Fibroblast of skin of left biceps (primary cell): ENCODE data around the gene RNASE8.

Experiments used
- DNase-seq, 2 experiments: peaks; one replicate each; pipeline ENCODE4 v3.0.0-alpha.2; 2013; ENCODE audit warnings: low read depth in 2 of 2

RNASE8 gene

DNA sequence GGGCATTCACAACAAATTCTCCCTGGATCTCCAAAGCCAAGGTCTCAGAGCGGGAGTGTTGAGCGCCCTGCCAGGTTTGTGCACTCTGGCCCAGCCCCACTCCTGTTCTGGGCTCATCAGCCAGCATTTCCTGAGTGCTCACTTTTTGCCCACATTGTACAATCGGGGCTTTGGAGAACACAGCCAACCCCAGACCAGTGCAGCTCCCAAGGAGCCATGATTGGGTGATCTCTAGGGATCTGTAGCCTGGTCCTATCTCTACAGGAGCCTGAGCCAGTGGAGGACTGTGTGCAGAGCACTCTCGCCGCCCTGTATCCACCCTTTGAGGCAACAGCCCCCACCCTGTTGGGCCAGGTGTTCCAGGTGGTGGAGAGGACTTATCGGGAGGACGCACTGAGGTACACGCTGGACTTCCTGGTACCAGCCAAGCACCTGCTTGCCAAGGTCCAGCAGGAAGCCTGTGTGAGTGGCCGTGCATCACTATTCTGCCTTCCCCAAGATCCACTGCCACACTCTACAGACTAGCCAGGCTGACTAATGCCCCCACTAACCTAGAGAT, 15.2 kb downstream of the RNASE8 start:
- DNase-seq: no peak

DNA sequence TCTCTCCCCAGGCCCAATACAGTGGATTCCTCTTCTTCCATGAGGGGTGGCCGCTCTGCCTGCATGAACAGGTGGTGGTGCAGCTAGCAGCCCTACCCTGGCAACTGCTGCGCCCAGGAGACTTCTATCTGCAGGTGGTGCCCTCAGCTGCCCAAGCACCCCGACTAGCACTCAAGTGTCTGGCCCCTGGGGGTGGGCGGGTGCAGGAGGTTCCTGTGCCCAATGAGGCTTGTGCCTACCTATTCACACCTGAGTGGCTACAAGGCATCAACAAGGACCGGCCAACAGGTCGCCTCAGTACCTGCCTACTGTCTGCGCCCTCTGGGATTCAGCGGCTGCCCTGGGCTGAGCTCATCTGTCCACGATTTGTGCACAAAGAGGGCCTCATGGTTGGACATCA, 16.3 kb downstream of the RNASE8 start:
- DNase-seq: no peak

DNA sequence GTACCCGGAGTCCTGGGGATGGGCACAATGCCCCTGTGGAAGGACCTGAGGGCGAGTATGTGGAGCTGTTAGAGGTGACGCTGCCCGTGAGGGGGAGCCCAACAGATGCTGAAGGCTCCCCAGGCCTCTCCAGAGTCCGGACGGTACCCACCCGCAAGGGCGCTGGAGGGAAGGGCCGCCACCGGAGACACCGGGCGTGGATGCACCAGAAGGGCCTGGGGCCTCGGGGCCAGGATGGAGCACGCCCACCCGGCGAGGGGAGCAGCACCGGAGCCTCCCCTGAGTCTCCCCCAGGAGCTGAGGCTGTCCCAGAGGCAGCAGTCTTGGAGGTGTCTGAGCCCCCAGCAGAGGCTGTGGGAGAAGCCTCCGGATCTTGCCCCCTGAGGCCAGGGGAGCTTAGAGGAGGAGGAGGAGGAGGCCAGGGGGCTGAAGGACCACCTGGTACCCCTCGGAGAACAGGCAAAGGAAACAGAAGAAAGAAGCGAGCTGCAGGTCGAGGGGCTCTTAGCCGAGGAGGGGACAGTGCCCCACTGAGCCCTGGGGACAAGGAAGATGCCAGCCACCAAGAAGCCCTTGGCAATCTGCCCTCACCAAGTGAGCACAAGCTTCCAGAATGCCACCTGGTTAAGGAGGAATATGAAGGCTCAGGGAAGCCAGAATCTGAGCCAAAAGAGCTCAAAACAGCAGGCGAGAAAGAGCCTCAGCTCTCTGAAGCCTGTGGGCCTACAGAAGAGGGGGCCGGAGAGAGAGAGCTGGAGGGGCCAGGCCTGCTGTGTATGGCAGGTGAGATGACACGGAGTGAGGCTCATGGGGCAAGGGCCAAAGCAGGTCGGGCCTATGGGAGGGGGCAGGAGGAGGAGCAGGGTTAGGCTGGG, 17.0 kb downstream of the RNASE8 start:
- no peak for DNase-seq

DNA sequence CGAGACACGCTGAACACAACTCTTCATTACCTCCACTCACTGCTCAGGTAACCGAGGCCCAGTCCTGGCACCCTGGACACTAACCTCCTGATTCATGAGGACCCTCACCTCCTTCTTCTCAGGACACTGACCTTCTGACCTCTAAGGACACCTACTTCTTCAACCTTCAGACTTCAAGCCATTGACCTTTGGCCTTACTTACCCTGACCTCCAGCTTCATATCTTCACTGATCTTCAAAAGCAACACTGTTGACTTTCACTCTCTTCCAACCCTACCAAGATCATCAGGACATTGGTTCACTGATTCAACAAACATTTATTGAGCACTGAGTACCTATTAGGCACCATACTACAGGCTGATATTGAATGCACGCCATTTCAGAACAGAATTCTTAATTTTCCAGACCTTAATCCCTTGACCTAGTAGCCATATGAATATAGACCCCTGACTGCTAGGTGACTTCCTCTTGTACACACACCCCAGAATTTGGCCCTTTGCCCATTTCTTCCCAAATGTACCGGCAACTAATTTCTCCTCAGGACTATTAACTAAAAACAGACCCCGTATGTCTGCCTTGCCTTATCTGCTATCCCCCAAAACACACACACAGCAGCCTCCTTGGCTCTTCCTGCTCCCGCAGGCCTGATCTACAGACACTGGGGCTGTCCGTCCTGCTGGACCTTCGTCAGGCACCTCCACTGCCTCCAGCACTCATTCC, 18.3 kb downstream of the RNASE8 start:
- no peak for DNase-seq

DNA sequence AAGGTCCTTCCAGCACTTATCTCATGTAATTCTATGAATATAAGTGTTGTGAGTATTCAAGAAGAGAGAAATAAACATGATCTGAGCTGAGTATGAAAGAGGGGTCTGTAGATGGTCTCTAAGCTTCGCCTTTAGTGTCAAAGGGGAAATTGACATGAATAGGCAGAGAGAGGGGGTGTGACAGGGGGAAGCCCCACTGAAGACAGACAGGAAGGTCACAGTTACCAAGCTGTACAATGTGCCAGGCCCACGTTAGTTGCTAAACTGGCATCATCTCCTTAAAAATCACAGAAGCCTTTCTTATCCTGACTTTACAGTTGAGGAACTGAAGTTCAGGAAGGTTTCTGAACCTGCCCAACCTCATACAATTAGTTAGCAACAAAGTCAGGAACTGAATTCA, 20.1 kb downstream of the RNASE8 start:
- no peak for DNase-seq

DNA sequence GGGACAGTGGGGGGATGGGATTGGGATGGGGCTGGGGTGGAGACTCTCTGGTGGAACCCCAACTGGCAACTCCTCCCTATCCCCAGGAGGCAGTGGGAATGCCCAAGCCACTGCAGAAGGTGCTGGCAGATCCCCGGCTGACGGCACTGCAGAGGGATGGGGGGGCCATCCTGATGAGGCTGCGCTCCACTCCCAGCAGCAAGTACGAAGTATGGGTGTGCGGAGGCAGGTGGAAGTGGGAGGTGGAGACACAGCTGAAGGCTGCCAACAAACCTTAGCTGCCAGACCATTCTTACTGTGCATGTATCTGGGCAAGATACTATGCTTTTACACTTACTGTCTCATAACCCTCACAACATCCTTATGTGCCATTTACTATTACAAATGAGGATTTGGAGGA, 20.7 kb downstream of the RNASE8 start:
- no peak for DNase-seq

DNA sequence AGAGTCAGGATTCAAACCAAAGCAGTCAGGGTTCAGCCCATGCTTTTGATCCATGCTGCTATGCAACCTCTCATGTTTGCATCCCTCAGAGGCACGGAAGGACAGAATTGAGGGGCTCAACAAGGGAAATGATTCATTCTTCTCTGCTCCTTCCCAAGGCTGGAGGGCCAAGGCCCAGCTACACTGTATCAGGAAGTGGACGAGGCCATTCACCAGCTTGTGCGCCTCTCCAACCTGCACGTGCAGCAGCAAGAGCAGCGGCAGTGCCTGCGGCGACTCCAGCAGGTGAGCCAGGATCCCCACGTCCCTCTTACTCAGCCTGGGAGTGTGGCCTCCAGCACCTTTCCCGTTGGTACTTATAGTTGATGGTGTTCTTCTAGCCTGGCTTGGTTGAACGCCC, 21.1 kb downstream of the RNASE8 start:
- DNase-seq: no peak

DNA sequence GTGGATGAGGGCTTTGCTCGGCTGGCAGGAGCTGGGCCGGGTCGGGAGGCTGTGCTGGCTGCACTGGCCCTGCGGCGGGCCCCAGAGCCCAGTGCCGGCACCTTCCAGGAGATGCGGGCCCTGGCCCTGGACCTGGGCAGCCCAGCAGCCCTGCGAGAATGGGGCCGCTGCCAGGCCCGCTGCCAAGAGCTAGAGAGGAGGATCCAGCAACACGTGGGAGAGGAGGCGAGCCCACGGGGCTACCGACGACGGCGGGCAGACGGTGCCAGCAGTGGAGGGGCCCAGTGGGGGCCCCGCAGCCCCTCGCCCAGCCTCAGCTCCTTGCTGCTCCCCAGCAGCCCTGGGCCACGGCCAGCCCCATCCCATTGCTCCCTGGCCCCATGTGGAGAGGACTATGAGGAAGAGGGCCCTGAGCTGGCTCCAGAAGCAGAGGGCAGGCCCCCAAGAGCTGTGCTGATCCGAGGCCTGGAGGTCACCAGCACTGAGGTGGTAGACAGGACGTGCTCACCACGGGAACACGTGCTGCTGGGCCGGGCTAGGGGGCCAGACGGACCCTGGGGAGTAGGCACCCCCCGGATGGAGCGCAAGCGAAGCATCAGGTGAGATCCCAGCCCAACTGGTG, 24.0 kb downstream of the RNASE8 start:
- no peak for DNase-seq

DNA sequence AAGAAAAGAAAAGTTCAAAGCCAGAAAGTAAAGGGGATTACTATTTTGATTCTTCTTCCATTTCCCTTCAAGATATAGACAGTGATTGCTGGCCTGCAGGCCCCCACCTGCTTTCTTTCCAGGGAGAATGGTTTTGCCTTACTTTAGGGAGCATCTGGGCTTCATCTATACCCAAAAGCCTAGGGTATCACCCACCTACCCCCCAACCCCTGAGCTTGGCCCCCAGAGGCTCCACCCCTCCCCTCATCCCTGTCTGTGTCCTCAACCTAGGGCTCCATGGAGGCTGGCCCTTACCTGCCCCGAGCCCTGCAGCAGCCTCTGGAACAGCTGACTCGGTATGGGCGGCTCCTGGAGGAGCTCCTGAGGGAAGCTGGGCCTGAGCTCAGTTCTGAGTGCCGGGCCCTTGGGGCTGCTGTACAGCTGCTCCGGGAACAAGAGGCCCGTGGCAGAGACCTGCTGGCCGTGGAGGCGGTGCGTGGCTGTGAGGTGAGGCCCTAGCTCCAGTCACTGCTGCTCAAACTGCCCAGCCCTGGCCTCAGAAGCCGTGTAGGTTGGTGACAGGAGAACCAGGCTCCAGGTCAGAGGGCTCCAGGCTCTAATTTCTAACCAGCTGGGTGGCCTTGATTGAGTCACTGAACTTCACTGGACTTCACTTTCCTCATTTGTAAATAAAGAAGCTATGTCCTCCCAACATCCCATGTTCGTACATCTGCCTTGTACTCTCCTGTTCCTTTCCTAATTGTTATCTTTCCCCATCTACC, 26.1 kb downstream of the RNASE8 start:
- no peak for DNase-seq

DNA sequence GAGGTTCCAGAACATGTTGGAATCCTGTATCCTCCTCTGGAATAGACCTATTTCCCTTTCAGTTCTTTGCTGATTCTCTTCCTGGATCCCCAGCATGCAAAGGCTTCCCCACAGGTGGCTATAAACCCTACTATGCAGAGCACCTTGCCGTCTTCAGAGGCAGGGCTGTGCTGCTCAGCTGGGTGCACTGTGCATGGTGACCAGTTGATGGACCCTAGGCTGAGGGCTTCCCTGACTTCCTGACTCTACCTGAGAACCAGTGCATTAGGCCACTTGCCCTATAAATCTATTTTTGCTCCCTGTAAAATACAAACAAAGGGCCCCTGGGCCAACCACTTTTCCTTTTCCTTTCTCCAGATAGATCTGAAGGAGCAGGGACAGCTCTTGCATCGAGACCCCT, 26.8 kb downstream of the RNASE8 start:
- no peak for DNase-seq

DNA sequence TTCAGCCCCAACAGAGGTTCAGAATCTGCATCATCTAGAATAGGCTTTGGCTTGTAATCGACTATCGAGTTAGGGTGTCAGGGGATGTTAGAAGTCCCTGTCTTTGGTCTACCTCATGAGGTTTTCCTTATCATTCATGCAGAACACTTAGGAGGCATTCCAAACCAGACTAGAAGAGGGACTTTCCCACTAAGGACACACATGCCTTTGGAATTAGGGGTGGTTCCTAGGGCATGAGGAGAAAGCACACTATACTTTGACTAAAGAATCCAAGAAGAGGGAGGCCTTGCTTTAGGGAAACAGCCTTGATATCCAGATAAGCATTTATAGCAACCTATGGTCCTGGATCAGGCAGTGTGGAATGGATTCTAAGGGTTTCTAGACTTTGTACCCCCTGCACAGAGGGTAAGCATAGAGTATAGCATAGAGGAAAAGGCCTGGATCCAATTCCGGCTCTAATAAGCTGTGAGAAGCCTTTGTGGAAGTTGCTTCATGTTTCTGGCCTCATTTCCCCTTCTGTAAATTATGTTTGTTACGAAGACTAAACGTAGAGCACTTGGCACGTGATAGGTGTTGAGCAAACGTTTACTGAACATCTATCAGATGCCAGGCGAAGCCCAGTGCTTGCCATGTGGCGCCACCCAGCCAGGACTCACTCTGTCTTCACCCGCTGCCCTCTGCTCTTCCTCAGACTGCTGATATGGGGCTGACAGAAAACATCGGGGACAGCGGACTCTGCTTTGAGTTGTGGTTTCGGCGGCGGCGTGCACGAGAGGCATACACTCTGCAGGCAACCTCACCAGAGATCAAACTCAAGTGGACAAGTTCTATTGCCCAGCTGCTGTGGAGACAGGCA, 27.6 kb downstream of the RNASE8 start:
- no peak for DNase-seq

DNA sequence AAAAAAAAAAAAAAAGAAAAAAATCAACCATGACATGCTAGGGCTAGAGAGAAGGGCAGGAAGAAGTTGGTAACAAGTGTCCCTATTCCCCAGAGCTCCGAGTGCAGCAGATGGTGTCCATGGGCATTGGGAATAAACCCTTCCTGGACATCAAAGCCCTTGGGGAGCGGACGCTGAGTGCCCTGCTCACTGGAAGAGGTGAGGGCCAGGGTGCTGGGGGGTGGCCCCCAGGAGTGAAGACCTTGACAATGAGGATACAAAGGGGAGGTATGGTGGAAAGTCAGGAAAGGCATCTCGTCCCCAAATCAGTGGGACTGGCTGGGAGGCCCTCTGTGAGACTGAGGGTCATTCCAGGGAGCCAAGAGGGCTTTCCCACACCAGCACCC, 29.3 kb downstream of the RNASE8 start:
- DNase-seq: no peak

DNA sequence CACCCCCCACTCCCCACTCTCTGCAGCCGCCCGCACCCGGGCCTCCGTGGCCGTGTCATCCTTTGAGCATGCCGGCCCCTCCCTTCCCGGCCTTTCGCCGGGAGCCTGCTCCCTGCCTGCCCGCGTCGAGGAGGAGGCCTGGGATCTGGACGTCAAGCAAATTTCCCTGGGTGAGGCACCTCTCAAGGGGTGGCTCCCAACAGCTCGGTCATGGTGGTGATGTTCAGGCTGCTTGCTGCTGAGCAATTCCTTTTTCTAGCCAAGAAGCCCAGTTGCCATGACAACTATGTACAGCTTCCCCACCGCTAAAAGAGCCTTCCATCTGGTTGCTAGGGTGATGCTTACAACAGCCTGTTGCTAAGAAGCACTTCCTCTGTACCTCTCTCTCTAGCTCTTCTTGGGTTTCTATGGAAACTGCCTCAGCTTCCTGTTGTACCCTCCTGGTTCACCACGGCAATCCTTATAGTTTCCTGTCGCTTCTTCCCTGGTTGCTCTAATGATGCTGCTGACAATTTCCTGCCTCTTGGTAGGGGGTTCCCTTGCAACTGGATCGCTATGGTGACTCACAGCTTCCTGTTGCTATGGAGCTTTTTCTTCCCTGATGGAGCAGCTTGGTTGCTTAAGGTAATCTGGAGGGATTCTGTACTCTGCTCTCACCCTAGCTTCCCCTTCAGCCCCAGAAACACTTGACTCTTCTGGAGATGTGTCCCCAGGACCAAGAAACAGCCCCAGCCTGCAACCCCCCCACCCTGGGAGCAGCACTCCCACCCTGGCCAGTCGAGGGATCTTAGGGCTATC, 29.9 kb downstream of the RNASE8 start:
- DNase-seq: peak; percentile 75 to 78

DNA sequence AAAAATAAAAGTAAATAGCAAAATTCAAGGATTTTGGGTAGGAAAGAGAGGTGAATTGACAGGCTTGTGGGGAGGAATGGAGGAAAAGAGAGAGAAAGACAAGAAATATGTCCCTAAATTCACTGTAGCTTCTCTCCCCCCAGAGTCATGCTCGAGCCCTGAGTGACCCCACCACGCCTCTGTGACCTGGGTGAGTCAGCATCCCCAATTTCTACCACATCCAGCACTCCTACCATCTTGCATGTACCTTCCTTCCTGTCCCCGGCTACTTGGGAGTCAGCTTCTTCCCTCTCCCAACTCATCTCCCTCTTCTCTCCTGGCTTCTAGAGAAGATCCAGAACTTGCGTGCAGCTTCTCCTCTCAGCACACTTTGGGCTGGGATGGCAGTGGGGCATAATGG, 31.1 kb downstream of the RNASE8 start:
- no peak for DNase-seq

DNA sequence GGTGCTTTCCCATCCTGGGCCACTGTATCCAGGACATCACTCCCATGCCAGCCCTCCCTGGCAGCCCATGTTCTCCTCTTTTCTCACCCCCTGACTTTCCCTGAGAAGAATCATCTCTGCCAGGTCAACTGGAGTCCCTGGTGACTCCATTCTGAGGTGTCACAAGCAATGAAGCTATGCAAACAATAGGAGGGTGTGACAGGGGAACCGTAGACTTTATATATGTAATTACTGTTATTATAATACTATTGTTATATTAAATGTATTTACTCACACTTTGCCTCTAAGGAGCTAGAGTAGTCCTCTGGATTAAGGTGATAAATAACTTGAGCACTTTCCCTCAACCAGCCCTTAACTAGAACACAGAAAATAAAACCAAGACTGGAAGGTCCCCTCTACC, 31.6 kb downstream of the RNASE8 start:
- no peak for DNase-seq

DNA sequence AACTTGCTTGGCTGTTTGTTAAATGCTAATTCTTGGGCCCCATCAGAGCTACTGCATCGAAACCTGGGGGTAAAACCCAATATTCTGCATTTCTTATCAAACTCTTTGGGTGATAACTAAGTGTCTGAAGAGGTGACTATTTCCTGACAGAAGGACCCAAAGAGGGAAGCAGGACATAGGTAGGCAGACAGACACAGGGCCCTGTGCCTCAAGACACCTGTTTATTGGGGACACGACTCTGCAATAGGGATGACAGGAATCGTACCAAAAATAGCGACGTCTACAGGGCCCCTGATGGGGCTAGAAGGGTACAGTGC, 32.2 kb downstream of the RNASE8 start:
- no peak for DNase-seq

DNA sequence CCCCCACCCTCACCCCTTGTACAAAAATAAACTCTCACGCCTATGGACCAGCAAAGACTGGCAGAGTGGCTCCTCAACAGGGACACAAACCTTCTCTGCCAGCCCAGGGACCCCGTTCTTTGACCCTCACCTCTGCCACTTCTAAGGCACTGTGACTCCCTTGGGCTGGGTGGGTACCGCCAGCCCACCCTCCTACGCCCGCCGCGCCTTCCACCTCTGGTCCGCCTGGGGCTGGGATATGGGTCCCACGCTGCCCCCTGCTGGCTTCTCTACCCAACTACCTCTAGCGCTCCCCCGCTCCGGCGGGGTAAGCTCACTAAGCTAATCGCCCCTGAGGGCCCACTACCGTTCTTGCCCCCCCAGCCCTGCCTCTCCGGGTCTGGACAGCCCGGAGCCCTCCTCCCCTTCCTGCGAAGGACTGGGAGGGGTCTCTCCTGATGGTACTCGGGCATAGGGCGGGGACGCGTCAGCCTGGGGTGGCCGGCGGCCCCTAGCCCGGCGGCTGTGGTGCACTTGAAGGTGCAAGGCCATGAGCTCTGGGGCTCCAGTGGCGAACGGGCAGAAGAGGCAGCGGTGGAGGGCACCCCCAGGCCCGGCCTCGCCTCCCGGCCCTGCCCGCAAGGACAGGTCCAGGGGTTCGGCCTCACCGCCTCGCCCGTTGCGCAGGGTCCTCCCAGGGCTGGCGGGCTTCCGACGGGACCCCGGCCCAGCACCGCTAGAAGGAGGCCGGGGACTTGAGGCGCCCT, 32.7 kb downstream of the RNASE8 start:
- no peak for DNase-seq

DNA sequence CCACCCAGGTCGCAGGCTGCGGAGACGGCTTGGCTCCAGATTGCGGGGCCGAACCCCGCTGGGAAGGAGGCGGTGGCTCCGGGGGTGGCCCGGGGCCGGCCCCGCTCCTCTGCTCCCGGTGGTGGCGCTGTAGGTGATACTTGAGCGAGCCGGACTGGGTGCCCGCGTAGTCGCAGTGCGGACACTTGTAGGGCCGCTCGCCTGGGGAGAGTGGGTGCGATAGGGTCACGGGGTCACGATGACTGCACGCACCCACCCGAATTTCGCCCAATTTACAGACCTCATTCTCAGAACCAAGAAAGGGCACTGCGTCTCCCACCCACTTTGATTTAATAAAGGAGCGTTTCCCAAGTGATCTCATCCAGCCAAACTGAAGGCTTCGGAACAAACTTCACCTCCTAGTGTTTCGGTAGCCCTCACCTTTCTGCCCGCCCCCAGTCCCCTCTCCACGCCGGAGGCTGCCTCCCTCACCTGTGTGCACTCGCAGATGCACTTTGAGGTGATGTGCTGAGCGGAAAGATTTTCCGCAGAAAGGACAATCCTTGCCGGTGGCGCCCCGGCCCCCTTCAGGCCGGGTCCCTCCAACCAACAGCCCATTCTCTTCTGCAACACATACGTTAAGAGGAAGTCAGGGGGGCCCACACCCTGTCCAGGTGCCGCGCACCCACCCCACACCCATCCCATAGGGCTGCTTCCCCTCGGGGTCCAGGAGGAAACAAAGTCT, 33.5 kb downstream of the RNASE8 start:
- DNase-seq: no peak

DNA sequence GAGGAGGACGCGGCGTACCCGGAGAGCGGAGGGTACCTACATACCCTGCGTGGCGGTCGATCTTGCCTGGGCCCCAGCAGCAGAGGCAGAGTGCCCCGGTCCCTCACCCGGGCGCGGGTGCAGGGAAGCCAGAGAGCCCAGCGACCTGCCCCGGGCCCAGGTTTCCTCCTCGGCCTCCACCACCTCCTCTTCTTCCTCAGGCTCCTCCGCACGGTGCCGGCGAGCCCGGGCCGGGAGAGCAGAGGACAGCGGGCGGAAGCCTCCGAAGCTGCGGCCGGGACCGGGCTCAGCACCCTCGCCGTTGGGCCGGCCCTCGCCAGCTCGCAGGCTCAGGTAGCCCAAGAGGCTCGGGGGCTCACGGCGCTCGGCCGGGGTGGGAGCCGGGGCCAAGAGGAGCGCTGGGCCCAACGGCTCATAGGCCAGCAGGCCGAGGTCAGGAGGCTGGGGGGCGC, 34.2 kb downstream of the RNASE8 start:
- DNase-seq: no peak
